ENCODE results near the gene NUCKS1.

NUCKS1 gene

GRCh38 chr1:205711105-205712048, 38.6 kb downstream of the NUCKS1 start:
- TF ChIP-seq CTCF (IDR thresholded peaks at IDR 0.05; ENCODE audit: extremely low read depth, insufficient read depth, missing control alignments), result peak; percentile 81
- in situ Hi-C loops (cut with MboI; ENCODE audit: low pct_unique_long_range_greater_than_20kb, low sequenced_read_pairs, unreplicated experiment), result no loop called here
- DNase-seq (ENCODE audit: low spot score), result peak; percentile 67

DNA sequence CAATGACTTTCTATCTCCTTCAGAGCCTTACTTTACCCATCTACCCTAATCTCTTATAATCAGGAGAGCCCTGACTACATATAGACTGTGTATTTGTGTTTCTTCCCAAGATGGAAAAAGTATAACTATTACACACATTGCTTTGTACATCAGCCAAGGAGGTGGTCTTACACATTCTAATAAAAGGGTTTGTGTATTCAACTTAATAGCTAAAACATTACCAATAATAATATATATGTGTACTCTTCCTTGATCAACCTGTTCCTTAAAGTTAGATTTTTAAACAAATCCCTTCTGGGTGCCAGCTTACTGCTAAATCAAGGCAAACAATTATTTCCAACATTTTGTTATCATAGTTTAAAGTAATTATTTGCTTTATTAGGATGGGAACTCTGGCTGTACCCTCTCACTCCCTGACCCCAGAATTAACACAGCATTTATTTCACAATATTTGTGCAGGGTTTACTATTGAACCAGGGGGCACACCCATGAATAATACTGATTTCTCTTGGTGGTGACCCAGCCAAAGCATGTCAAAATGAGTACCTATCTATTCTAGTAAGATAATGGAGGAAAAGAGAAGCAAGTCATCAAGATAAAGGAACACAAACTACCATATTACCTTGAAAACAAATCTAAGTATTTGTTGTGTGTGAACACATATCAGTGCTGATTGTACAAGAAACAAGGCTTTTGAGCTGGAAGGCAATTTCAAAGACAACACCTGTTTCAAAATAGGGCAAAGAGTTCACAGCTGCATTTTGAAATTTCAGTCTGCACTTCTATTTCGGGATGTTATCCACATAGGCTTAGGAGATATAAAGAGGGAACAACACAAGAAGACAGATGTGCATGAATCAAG, 39.5 kb downstream of the NUCKS1 start:
- no peak for TF ChIP-seq CTCF (IDR thresholded peaks at IDR 0.05; ENCODE audit: extremely low read depth, insufficient read depth, missing control alignments)
- in situ Hi-C loops (cut with MboI; ENCODE audit: low pct_unique_long_range_greater_than_20kb, low sequenced_read_pairs, unreplicated experiment), result no loop called here
- DNase-seq (ENCODE audit: low spot score), result no peak

GRCh38 chr1:205709640-205710039, 40.3 kb downstream of the NUCKS1 start:
- no peak for DNase-seq (ENCODE audit: low spot score)
- in situ Hi-C loops (cut with MboI; ENCODE audit: low pct_unique_long_range_greater_than_20kb, low sequenced_read_pairs, unreplicated experiment), result loop anchor here (5.0 kb wide), 1 partner anchor 42 kb away; no protein-coding TSS in a partner anchor
- no peak for TF ChIP-seq CTCF (IDR thresholded peaks at IDR 0.05; ENCODE audit: extremely low read depth, insufficient read depth, missing control alignments)

DNA sequence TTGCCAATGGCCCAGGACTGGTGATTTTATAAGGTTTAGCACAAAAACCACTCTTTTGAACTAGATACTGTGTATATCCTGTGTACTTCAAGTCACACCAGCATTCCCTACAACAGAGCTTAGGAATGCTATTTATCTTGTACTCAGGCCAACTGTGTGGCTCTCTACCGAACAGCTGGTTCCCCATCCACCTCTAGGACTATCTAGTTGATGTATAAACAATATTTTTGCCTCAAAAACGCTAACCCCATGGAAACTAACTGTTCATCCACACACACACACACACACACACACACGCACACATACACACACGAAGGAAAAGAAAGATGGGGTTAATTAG, 41.0 kb downstream of the NUCKS1 start:
- no peak for TF ChIP-seq CTCF (IDR thresholded peaks at IDR 0.05; ENCODE audit: extremely low read depth, insufficient read depth, missing control alignments)
- no peak for DNase-seq (ENCODE audit: low spot score)
- in situ Hi-C loops (cut with MboI; ENCODE audit: low pct_unique_long_range_greater_than_20kb, low sequenced_read_pairs, unreplicated experiment), result loop anchor here (5.0 kb wide), 1 partner anchor 42 kb away; no protein-coding TSS in a partner anchor

GRCh38 chr1:205706601-205707502, 43.1 kb downstream of the NUCKS1 start:
- TF ChIP-seq CTCF (IDR thresholded peaks at IDR 0.05; ENCODE audit: extremely low read depth, insufficient read depth, missing control alignments), result no peak
- no peak for DNase-seq (ENCODE audit: low spot score)
- in situ Hi-C loops (cut with MboI; ENCODE audit: low pct_unique_long_range_greater_than_20kb, low sequenced_read_pairs, unreplicated experiment), result loop anchor here (5.0 kb wide), 1 partner anchor 40 kb away; no protein-coding TSS in a partner anchor

Measured in GM13977 (cell line).